ENCODE data around the gene SPEM3. TPM values are rescaled to one million over a fixed set of nuclear protein-coding genes. Genes with fewer than 3 reads are reported as not detected.

Gene SPEM3
- total and polyA plus RNA-seq, 9 donors, result not detected

DNA sequence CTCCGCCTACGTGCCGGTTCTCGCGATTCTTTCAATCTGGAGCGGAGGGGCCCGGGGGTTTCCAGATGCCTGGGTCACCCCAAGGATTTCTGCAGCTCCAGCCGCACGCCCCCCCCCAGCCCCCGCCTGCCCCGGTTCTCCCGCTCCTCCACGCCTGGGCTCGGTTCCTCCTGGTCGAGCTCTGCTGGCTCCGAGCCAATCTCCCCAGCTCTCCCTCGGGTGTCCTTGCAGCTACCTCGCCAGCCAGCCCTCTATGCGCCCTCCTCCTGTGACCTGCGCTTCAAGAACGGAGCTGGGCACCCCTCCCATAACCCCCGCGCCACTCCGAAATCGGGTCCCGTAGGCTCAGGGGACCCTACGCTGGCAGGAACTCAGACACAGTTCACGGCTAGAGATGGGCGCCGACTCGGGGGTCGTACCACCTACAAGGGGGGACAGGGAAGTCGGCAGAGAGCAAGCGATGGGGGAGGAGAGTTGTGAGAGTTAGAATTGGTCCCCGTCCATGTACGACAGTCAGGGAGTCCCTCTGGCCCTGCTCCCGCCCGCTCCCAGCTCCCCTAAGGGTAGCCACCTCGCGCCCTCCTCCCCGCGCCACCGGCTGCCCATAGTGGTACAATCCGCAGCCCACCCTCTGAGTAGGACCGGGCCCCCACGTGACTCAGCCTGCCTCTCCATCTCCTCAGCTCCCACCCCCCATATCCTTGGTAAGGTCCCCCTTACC, 11.6 kb downstream of the SPEM3 start:
- TF ChIP-seq POLR2A (IDR thresholded peaks at IDR 0.05), result no peak
- no peak for TF ChIP-seq EP300 (IDR thresholded peaks at IDR 0.05)
- TF ChIP-seq, protein P1, sequence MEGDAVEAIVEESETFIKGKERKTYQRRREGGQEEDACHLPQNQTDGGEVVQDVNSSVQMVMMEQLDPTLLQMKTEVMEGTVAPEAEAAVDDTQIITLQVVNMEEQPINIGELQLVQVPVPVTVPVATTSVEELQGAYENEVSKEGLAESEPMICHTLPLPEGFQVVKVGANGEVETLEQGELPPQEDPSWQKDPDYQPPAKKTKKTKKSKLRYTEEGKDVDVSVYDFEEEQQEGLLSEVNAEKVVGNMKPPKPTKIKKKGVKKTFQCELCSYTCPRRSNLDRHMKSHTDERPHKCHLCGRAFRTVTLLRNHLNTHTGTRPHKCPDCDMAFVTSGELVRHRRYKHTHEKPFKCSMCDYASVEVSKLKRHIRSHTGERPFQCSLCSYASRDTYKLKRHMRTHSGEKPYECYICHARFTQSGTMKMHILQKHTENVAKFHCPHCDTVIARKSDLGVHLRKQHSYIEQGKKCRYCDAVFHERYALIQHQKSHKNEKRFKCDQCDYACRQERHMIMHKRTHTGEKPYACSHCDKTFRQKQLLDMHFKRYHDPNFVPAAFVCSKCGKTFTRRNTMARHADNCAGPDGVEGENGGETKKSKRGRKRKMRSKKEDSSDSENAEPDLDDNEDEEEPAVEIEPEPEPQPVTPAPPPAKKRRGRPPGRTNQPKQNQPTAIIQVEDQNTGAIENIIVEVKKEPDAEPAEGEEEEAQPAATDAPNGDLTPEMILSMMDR (IDR thresholded peaks at IDR 0.05), result no peak
- Histone ChIP-seq H3K9me3 (no peaks in the 10 kb centered on the region), H3K36me3 (no peaks in the 10 kb centered on the region), H3K4me1 (ENCODE audit: insufficient read depth) (peaks cover 4% of the 10 kb centered on the region), H3K27ac (peak overlapping the region in 1 of 2 donors; percentile 24), H3K27me3 (no peaks in the 10 kb centered on the region), H3K4me3 (peak overlapping the region; percentile 18)
- DNase-seq, result peak; percentile 60 to 73 (median 67)
- WGBS, 3 donors, result 2 to 4% (median 2%) methylated on average over 45 to 46 of the region's 46 CpGs
- intact Hi-C loops (cut with DNase I), result loop anchor here in 3 of 4 donors (5.0 kb wide), 1 partner anchor 37 kb away; the partner anchor contains the start of gene ZBTB4 (in 3 of the 3)

DNA sequence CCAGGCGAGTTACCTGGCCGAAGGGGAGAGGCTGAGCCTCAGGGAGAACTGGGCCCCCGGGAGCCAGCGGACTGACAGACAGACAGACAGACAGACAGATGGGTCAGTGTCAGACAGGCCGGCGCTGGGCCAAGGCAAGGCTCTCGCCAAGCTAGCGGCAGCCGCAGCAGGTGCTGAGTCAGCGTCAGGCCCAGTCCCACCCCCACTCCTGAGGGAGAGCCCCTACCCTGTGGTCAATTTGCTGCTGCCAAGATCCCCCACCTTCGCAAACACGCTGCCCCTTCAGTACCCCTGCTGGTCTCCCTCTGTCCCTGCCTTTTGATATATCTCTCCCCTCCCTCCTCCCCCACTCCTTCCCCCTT, 12.2 kb downstream of the SPEM3 start:
- intact Hi-C loops (cut with DNase I), result loop anchor here in 3 of 4 donors (5.0 kb wide), 1 partner anchor 36 kb away; the partner anchor contains the start of gene ZBTB4 (in 3 of the 3)
- Histone ChIP-seq H3K4me1 (ENCODE audit: insufficient read depth) (peaks cover 4% of the 10 kb centered on the region), H3K4me3 (no peak overlapping the region), H3K27me3 (no peaks in the 10 kb centered on the region), H3K27ac (peak overlapping the region in 1 of 2 donors; percentile 24), H3K36me3 (no peaks in the 10 kb centered on the region), H3K9me3 (no peaks in the 10 kb centered on the region)
- TF ChIP-seq EP300 (IDR thresholded peaks at IDR 0.05), result no peak
- TF ChIP-seq, protein P1 (IDR thresholded peaks at IDR 0.05), result no peak
- no peak for TF ChIP-seq POLR2A (IDR thresholded peaks at IDR 0.05)
- 4 to 9% (median 9%) methylated on average over 12 of the region's 12 CpGs for WGBS, 3 donors
- peak in 2 of 5 donors; percentile 61 to 65 for DNase-seq

DNA sequence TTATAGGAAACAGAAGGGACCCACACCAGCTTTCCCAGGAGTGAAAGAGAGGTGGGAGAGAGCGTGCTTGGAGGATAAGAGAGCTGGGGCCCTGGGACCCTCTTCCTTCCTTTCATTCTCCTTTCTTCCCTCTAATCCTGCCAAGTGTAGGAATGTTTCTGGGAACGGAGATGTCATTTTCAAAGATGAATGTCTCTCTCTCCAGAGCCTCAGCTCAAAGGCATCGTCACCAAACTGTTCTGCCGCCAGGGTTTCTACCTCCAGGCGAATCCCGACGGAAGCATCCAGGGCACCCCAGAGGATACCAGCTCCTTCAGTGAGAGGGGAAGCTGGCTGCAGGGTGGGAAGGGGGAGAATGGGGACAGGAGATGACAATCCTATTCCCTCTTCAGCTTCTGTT, 12.6 kb downstream of the SPEM3 start:
- Histone ChIP-seq H3K9me3 (no peaks in the 10 kb centered on the region), H3K27me3 (no peaks in the 10 kb centered on the region), H3K4me1 (ENCODE audit: insufficient read depth) (peaks cover 4% of the 10 kb centered on the region), H3K27ac (no peak overlapping the region), H3K36me3 (no peaks in the 10 kb centered on the region), H3K4me3 (no peak overlapping the region)
- intact Hi-C loops (cut with DNase I), result loop anchor here in 3 of 4 donors (5.0 kb wide), 1 partner anchor 36 kb away; the partner anchor contains the start of gene ZBTB4 (in 3 of the 3)
- 33 to 42% (median 42%) methylated on average over 7 of the region's 7 CpGs for WGBS, 3 donors
- TF ChIP-seq POLR2A (IDR thresholded peaks at IDR 0.05) (no peak), EP300 (IDR thresholded peaks at IDR 0.05) (no peak)
- TF ChIP-seq, protein P1 (IDR thresholded peaks at IDR 0.05), result no peak
- DNase-seq, result no peak

DNA sequence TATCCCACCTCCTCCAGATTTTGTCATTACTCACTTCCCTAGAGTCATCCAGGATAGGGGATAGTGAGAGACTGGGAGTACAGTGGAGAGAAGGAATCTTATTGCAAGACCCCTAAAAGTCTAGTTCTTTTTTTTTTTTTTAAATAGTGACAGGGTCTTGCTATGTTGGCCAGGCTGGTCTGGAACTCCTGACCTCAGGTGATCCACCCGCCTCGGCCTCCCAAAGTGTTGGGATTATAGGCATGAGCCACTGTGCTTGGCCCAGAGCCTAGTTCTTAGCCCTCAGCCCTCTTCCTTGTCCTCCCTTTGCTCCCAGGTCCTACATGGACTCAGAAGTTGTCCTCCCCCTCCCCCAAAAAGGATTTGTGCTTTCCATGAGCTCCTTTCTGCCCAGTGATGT, 13.5 kb downstream of the SPEM3 start:
- Histone ChIP-seq H3K9me3 (no peaks in the 10 kb centered on the region), H3K27ac (no peak overlapping the region), H3K4me3 (no peak overlapping the region), H3K4me1 (ENCODE audit: insufficient read depth) (peaks cover 4% of the 10 kb centered on the region), H3K36me3 (no peaks in the 10 kb centered on the region), H3K27me3 (no peaks in the 10 kb centered on the region)
- WGBS, 3 donors, result 80 to 98% (median 92%) methylated on average over 2 of the region's 2 CpGs
- TF ChIP-seq EP300 (IDR thresholded peaks at IDR 0.05) (no peak), POLR2A (IDR thresholded peaks at IDR 0.05) (no peak)
- TF ChIP-seq, protein P1 (IDR thresholded peaks at IDR 0.05), result no peak
- DNase-seq, result no peak
- intact Hi-C loops (cut with DNase I), result loop anchor here in 3 of 4 donors (5.0 kb wide), 1 partner anchor 35 kb away; the partner anchor contains the start of gene ZBTB4 (in 3 of the 3)

Data from ovary (tissue), 9 donors.